Skeletal muscle tissue (tissue), 4 donors: Measurements from ENCODE around the gene SIX1. TPM values are rescaled to one million over a fixed set of nuclear protein-coding genes. Genes with fewer than 3 reads are reported as not detected.

ENCODE experiments used
- H3K27ac ChIP-seq: one replicate; pipeline ENCODE4 v1.7.0; 2013; ENCODE audit warnings: mild to moderate bottlenecking, low read depth, low read length, inconsistent platforms
- H3K27me3 ChIP-seq, 3 donors: one replicate each; pipeline ENCODE4 v1.7.0; 2013; ENCODE audit warnings: low read length in 3 of 3; ENCODE audit not compliant: control insufficient read depth in 3 of 3, insufficient read depth in 3 of 3
- H3K36me3 ChIP-seq, 3 donors: one replicate each; pipeline ENCODE4 v1.7.0; 2013; ENCODE audit warnings: low read length in 3 of 3; ENCODE audit not compliant: control insufficient read depth in 3 of 3, insufficient read depth in 3 of 3
- H3K4me1 ChIP-seq, 3 donors: one replicate each; pipeline ENCODE4 v1.7.0; 2013; ENCODE audit warnings: low read length in 3 of 3, mild to moderate bottlenecking in 3 of 3; ENCODE audit not compliant: control insufficient read depth in 3 of 3, insufficient read depth in 3 of 3
- H3K4me3 ChIP-seq, 3 donors: one replicate each; pipeline ENCODE4 v1.7.0; 2013; ENCODE audit warnings: low read length in 3 of 3
- H3K9ac ChIP-seq, 3 donors: one replicate each; pipeline ENCODE4 v1.7.0; 2013; ENCODE audit warnings: low read length in 3 of 3, mild to moderate bottlenecking in 3 of 3, moderate library complexity in 2 of 3, low read depth in 1 of 3
- H3K9me3 ChIP-seq, 3 donors: one replicate each; pipeline ENCODE4 v1.7.0; 2013; ENCODE audit warnings: low read length in 3 of 3; ENCODE audit not compliant: control insufficient read depth in 3 of 3
- total RNA-seq: library from RNA; depleted of rRNA; stranded (reverse); fragments of >200 nt; gene quantifications from one replicate; pipeline ENCODE4 v1.2.3, GENCODE V29; 2014
- donor health status: Osteomylitis.

Gene SIX1
- total RNA-seq, 1 donor from 2014 or later = 45.4 TPM

DNA sequence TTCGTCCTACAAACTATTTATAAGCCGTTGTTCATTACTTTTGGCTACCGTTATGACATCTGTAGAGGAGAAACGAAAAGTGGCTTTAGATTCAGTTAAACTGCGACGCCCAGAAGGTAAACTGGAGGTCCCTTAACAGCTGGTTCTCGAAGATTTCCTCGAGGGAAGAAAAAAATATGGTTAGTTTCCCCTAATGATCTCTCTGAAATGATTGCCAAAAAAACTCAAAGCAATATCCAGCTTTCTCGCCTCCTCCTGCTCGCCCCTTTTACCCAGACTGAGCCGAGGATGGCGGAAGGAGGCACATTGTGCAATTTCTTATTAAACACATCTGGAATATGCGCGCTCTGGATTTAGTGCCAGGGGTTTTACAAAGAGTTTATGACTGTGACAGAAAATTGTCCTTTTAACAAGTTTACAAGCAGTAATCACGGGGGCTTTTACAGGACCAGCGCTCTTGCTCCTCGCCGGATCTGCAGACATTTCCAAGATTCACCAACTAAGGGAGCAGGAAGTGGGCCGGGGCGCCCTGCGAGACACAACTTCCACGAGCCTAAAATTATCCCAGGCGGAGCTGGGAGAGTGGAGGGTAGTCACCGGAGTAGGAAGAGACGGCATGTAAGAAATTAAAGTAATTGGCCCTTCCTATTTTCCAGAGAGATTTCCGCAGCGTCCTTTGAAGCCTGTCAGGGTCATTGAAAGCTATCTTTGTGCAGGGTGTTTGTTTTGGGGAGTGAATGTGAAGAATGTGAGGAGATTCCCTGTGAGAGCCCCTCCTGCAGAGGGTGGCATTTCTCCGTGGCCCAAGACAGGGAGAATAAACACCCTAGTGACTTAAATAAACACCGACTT, 5.6 kb downstream of the SIX1 start:
- peak overlapping the region; percentile 85 to 98 (median 93) for H3K9ac ChIP-seq
- H3K27ac ChIP-seq = peak overlapping the region; percentile 84
- H3K4me3 ChIP-seq = peak overlapping the region; percentile 73 to 95 (median 76)
- peaks cover 17 to 51% (median 46%) of the 10 kb centered on the region in 3 donors for H3K4me1 ChIP-seq
- H3K27me3 ChIP-seq = peaks cover 3 to 22% (median 19%) of the 10 kb centered on the region in 3 donors
- H3K9me3 ChIP-seq = no peaks in the 10 kb centered on the region
- peaks cover 2 to 6% (median 5%) of the 10 kb centered on the region in 3 donors for H3K36me3 ChIP-seq

DNA sequence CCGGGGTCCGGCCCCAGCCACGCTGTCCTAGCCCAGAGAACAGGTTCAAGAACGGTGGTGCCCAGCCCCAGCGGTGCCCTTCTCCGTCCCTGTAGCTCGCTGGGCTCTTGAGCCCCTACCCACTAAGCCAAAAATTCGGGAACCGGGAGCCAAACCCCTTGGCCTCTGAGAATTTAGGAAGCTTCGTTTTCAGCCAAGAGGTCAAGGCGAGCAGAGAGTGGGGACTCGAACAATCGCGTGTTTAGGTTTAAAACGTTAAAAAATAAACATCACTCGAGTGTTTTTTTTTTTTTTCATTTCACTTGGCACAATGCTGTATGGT, 6.2 kb downstream of the SIX1 start:
- H3K27ac ChIP-seq = peak overlapping the region; percentile 84
- H3K36me3 ChIP-seq = peaks cover 2 to 5% (median 2%) of the 10 kb centered on the region in 3 donors
- peak overlapping the region; percentile 85 to 98 (median 93) for H3K9ac ChIP-seq
- peaks cover 22 to 52% (median 51%) of the 10 kb centered on the region in 3 donors for H3K4me1 ChIP-seq
- H3K9me3 ChIP-seq = no peaks in the 10 kb centered on the region
- peaks cover 3 to 22% (median 17%) of the 10 kb centered on the region in 3 donors for H3K27me3 ChIP-seq
- H3K4me3 ChIP-seq = peak overlapping the region; percentile 73 to 95 (median 76)

DNA sequence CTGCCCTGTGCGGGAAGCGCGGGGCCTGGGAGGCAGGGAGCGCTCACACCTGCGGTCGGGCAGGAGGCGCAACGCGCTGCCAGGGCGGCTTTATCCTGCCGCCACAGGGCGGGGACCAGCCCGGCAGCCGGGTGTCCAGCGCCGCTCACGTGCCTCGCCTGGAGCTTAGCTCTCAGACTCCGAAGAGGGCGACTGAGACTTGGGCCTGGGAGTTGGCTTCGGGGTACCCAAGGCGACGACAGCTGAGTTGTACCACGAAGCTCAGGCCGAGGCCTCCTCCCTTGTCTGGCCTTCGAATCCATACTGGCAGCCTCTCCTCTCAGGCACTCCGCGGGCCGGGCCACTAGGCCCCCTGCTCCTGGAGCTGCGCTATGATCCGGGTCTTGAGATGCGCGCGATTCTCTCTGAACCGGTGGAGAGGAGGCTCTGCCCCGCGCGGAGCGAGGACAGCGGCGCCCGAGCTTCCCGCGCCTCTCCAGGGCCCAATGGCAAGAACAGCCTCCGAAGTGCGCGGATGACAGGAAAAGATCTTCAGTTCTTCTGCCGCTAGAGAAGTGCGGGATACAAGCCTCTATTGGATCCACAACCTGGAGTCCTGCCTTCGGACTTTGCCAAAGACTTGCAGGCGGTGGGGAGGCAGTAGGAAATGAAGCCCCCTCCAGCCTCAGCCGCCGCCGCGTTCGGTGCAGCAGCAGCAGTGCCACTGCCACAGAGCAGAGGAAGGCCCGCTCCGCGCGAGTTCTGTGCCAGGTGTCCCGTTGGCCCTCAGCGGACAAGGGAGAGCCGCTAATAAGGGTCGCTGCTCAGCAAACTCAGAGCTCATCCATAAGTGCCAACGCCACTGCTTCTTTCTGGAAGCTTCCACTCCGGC, 6.8 kb downstream of the SIX1 start:
- peaks cover 3 to 22% (median 16%) of the 10 kb centered on the region in 3 donors for H3K27me3 ChIP-seq

DNA sequence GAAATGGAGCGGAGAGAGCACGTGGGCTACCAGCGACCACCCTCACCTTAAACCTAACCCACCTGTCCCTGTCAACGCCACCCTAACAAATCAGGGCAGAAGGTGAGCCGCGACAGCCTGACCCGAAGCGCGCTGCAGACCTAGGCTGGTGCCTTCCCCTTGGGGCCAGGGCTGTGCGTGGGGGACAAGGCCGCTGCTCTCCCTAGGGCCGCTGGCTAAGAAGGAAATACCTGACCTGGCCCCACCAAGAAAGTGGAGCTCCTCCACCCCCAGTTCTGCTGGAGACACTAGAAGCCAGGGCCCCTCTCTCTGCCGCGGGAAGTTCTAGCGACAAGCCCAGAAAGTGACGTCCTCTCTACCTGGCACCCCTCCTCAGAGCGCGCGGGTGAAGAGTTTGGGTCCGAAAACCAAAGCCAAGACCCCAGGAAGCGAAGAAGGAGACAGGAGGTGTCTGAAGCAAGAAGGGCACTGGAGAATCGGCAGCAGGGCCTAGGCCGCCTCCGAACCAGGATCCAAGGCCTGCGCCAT, 7.5 kb downstream of the SIX1 start:
- peak overlapping the region; percentile 50 to 95 (median 76) for H3K4me3 ChIP-seq
- peaks cover 0 to 5% (median 2%) of the 10 kb centered on the region in 3 donors for H3K36me3 ChIP-seq
- peak overlapping the region; percentile 84 for H3K27ac ChIP-seq
- peak overlapping the region; percentile 85 to 98 (median 93) for H3K9ac ChIP-seq
- H3K4me1 ChIP-seq = peaks cover 29 to 54% (median 52%) of the 10 kb centered on the region in 3 donors
- H3K9me3 ChIP-seq = no peaks in the 10 kb centered on the region
- H3K27me3 ChIP-seq = peaks cover 3 to 20% (median 15%) of the 10 kb centered on the region in 3 donors

More for the DNA sequence above, 6.8 kb downstream of the SIX1 start:
- H3K9ac ChIP-seq = peak overlapping the region; percentile 85 to 98 (median 93)
- no peaks in the 10 kb centered on the region for H3K9me3 ChIP-seq
- H3K4me1 ChIP-seq = peaks cover 28 to 54% (median 51%) of the 10 kb centered on the region in 3 donors
- peaks cover 0 to 5% (median 2%) of the 10 kb centered on the region in 3 donors for H3K36me3 ChIP-seq
- H3K4me3 ChIP-seq = peak overlapping the region; percentile 73 to 95 (median 76)
- H3K27ac ChIP-seq = peak overlapping the region; percentile 84

DNA sequence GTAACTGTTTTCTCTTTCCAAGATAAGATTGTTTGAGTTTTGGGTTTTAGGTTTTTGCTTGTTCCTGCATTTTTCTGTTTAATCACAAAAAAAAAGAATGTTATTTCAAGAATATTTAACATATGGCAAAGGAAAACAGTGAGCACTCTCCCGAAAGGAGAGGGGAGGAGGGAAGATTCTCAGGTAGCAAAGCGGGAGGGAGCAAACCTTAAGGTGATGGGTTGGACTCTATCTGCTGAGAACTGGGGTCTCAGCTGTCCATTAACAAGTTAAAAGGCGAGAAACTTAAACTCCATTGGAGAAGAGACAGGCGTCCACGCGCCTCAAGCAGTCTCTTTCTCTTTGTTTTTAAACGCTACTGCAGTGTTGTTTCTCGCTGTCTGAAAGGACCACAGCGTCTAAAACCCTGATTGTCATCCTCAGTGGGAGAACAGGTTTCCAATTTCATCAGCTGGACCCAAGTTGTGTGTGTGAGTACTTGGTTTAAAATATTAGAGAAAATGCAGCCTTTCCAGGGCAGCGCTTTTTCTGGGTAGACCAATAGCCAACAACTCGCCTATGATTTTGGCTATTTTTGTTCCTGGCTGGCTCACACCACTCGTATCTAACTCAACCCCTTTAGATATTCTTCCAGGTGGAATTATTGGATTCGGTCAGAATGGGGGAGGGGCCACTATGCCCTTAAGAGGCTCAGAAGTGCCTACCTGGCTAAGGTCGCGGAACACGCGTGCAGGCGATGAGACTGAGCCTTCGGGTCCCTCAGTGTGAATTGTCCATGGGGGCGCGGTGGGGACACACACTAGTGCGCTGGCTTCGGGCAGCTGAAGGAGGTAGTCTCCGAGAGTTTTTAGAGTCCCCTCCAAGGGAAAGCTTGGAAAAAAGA, 8.2 kb downstream of the SIX1 start:
- peak overlapping the region; percentile 84 for H3K27ac ChIP-seq
- peaks cover 0 to 4% (median 2%) of the 10 kb centered on the region in 3 donors for H3K36me3 ChIP-seq
- peaks cover 29 to 52% (median 50%) of the 10 kb centered on the region in 3 donors for H3K4me1 ChIP-seq
- H3K9me3 ChIP-seq = no peaks in the 10 kb centered on the region
- H3K4me3 ChIP-seq = peak overlapping the region; percentile 50 to 95 (median 76)
- peaks cover 3 to 15% (median 12%) of the 10 kb centered on the region in 3 donors for H3K27me3 ChIP-seq
- peak overlapping the region; percentile 85 to 98 (median 93) for H3K9ac ChIP-seq

DNA sequence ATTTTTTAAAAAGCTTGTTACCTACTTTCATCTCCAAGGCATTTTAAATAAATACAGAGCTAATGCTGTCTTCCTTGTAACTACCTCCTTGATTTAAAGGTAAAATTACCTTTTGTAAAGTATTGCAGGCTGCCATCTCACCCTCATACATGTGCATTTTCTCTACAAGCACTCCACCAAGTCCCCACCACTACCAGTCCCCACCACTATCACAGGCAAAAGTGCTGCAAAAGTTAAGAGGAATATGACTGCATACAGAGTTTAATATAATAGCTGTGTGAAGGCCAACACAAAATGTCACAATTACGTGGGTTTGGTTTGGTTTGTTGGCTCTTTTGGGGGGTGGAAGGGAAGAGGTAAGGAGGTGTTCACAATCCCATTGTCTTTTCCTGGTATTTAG, 9.6 kb downstream of the SIX1 start:
- no peaks in the 10 kb centered on the region for H3K9me3 ChIP-seq
- H3K9ac ChIP-seq = peak overlapping the region in 2 of 3 donors; percentile 25 to 57
- H3K4me3 ChIP-seq = no peak overlapping the region
- H3K36me3 ChIP-seq = peaks cover 0 to 1% (median 0%) of the 10 kb centered on the region in 3 donors
- peaks cover 3 to 15% (median 14%) of the 10 kb centered on the region in 3 donors for H3K27me3 ChIP-seq
- H3K4me1 ChIP-seq = peaks cover 29 to 47% (median 44%) of the 10 kb centered on the region in 3 donors
- H3K27ac ChIP-seq = no peak overlapping the region

DNA sequence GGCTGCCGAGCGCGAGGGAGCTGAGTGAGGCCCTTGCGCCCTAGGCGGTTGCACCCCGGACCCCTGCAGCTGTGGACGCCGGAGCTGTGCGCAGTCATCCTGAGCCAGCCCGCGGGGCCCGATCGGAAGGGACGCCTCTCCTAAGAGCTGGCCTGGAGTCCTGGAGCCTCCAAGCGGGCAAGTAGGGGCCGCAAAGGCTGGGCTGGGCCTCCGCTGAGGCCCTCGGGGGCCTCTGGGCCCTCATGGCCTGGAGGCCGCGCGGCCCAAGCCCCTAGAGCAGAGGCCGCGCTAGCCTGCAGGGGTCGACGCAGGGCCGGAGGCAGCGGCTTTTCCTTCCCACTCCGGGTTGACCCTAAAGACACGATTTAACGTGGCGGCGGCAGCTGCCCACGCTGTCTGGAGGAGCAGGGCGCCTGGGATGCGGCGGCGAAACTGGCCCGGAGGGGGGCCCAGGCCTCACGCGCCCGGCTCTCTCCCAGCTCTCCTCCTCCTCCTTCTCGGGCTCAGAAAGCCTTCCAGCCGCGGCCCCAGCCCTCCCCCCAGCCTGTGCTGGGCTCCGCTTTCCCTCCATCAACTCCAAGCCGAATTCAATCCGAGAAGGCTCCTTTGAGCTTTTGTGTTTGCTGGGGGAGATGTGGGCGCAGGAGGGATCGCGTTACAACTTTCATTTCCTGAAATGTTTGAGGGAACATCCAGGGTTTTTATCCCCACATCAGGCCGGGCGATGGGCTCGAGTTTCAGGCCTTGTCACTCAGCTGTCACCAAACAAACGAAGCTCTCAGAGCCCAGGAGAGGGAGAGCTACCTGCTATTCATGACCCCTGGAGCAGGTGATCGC, 11.6 kb downstream of the SIX1 start:
- Histone ChIP-seq H3K27me3 (peaks cover 3 to 15% (median 9%) of the 10 kb centered on the region in 3 donors), H3K27ac (peak overlapping the region; percentile 69), H3K9me3 (no peaks in the 10 kb centered on the region), H3K4me3 (peak overlapping the region; percentile 40 to 65 (median 42)), H3K9ac (peak overlapping the region; percentile 73 to 85 (median 79)), H3K36me3 (no peaks in the 10 kb centered on the region), H3K4me1 (peaks cover 23 to 41% (median 41%) of the 10 kb centered on the region in 3 donors)

DNA sequence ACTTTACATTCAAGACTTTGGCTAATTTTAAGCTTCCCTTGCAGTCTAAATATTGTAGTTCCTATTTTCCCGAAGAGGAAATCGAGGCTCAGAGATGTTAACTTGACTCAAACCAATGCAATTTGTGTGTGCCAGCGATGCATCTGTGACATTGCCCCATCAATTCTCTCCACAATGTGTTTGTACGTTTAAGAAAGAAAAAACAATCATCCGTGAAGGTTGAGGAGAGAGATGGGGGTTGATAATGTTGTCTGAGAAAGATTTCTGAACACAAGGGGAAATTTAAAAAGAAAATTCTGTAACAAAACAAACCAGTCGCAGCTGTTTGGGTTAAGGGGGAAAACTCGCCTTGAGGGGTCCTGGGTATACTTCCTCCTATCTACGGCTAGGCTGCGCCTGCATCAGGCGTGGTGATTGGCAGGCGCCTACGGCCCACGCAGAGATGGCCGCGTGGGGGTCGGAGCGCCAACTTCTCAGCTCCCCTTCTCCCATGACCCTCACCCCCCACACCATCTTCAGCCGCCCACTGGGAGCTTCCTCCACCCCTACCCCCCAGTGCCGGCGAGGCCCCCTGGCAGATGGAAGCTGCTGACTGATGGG, 12.3 kb downstream of the SIX1 start:
- Histone ChIP-seq H3K27ac (peak overlapping the region; percentile 69), H3K36me3 (no peaks in the 10 kb centered on the region), H3K27me3 (peaks cover 3 to 13% (median 4%) of the 10 kb centered on the region in 3 donors), H3K4me1 (peaks cover 19 to 38% (median 34%) of the 10 kb centered on the region in 3 donors), H3K4me3 (peak overlapping the region; percentile 40 to 65 (median 42)), H3K9me3 (no peaks in the 10 kb centered on the region), H3K9ac (peak overlapping the region; percentile 73 to 85 (median 79))
